ENCODE results near the gene SAMD8.
"Not testable (repeated sequence)": the region's sequence is repeated elsewhere in the genome, so short reads cannot be mapped to it uniquely, and the experiment has no call there.

Gene SAMD8

DNA sequence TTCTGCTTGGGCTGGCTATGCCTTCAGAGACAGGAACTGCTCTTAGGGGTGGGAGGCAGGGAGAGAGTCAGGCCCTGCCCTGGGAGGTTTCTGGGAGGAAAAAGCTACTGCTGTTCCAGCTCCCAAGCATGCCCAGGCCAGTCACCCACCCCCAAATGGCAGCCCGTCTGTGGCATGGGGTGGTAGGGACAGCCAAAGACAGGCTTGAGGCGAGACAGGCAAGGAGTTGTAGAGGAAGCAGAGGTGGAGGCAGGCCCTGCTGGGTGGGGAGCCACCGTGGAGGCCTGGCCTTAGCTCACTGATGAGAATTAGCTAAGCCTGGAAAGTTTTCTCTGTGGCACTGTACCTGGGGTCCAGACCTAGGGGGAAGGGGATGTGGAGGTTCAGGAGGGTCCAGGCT lies 6.6 kb upstream of the SAMD8 start:
- no peak overlapping the region for H2AFZ ChIP-seq (ENCODE audit: low read depth, low read length)
- no peak for DNase-seq

DNA sequence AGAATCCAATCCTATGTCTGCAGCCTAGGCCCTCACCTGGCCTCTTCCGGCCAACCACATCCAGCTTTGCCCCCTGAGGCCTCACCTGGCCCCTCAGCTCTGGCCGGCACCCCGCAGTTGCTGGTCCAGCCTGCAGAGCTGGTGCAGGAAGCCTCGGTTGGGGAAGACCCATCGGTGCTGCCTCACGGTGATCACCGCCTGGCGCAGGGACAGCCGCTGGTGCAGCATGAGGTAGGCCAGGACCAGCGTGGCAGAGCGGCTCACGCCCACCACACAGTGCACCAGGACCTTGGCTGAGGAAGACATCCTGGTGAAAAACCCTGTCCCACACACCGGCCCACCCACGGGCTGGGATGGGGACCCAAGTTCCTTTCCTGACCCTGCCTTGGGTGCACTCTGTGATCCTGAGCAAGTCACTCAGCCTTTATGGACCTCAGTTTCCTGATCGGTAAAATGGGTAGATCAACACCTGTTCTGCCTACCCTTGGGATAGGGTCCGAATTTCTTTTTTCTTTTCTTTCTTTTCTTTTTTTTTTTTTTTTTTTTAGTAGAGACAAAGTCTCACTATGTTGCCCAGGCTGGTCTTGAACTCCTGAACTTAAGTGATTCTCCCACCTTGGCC lies 5.8 kb upstream of the SAMD8 start:
- Histone ChIP-seq H3K9me3 (ENCODE audit: control insufficient read depth, low read length) (no peaks in the 10 kb centered on the region), H3K14ac (ENCODE audit: low read length in 2 of 2) (no peak overlapping the region), H4K8ac (ENCODE audit: low read length) (no peak overlapping the region), H3K36me3 (ENCODE audit: control insufficient read depth in 1 of 2, insufficient read depth in 2 of 2, low read depth in 1 of 2, low read length in 2 of 2) (no peaks in the 10 kb centered on the region), H2BK5ac (ENCODE audit: low read depth, low read length, poor library complexity, severe bottlenecking) (no peak overlapping the region), H4K91ac (ENCODE audit: low read length) (peak overlapping the region; percentile 16), H3K79me1 (replicated peaks; ENCODE audit: low read length, poor library complexity, severe bottlenecking) (no peaks in the 10 kb centered on the region), H2AFZ (ENCODE audit: low read depth, low read length) (no peak overlapping the region), H2BK120ac (ENCODE audit: low read depth, low read length) (no peak overlapping the region), H3K4me2 (ENCODE audit: low read length, poor library complexity, severe bottlenecking) (no peak overlapping the region), H3K18ac (ENCODE audit: low read depth in 1 of 2, low read length in 2 of 2) (no peak overlapping the region), H3K4ac (ENCODE audit: low read depth in 1 of 2, low read length in 2 of 2) (no peak overlapping the region), H3K9ac (ENCODE audit: low read length) (no peak overlapping the region), H2BK12ac (ENCODE audit: low read length in 2 of 2) (no peak overlapping the region), H3K27me3 (ENCODE audit: control insufficient read depth in 1 of 2, insufficient read depth in 1 of 2, low read length in 2 of 2) (peaks cover 0 to 4% of the 10 kb centered on the region in 2 experiments), H3K27ac (ENCODE audit: low read length, poor library complexity, severe bottlenecking) (no peak overlapping the region), H2BK15ac (ENCODE audit: low read depth, poor library complexity, severe bottlenecking) (no peak overlapping the region), H3K23ac (ENCODE audit: low read length in 2 of 2) (no peak overlapping the region), H3K4me1 (ENCODE audit: control insufficient read depth, insufficient read depth, low read depth, low read length) (peaks cover 4% of the 10 kb centered on the region), H3K4me3 (ENCODE audit: insufficient read depth in 1 of 2, low read depth in 1 of 2, low read length in 2 of 2) (no peak overlapping the region), H2AK5ac (ENCODE audit: low read length, severe bottlenecking) (no peak overlapping the region)
- DNase-seq = no peak
- WGBS = 94% methylated on average over 14 of the region's 16 CpGs

More for the DNA sequence above, 6.6 kb upstream of the SAMD8 start:
- H3K9ac ChIP-seq (ENCODE audit: low read length) = no peak overlapping the region
- H3K4me3 ChIP-seq (ENCODE audit: insufficient read depth in 1 of 2, low read depth in 1 of 2, low read length in 2 of 2) = no peak overlapping the region
- H3K18ac ChIP-seq (ENCODE audit: low read depth in 1 of 2, low read length in 2 of 2) = peak overlapping the region; percentile 1 to 63
- H3K9me3 ChIP-seq (ENCODE audit: control insufficient read depth, low read length) = no peaks in the 10 kb centered on the region
- peaks cover 8% of the 10 kb centered on the region for H3K4me1 ChIP-seq (ENCODE audit: control insufficient read depth, insufficient read depth, low read depth, low read length)
- H2BK12ac ChIP-seq (ENCODE audit: low read length in 2 of 2) = no peak overlapping the region
- no peaks in the 10 kb centered on the region for H3K79me1 ChIP-seq (replicated peaks; ENCODE audit: low read length, poor library complexity, severe bottlenecking)
- H2AK5ac ChIP-seq (ENCODE audit: low read length, severe bottlenecking) = no peak overlapping the region
- H3K36me3 ChIP-seq (ENCODE audit: control insufficient read depth in 1 of 2, insufficient read depth in 2 of 2, low read depth in 1 of 2, low read length in 2 of 2) = no peaks in the 10 kb centered on the region
- no peak overlapping the region for H3K14ac ChIP-seq (ENCODE audit: low read length in 2 of 2)
- H3K4me2 ChIP-seq (ENCODE audit: low read length, poor library complexity, severe bottlenecking) = no peak overlapping the region
- peaks cover 0 to 10% of the 10 kb centered on the region in 2 experiments for H3K27me3 ChIP-seq (ENCODE audit: control insufficient read depth in 1 of 2, insufficient read depth in 1 of 2, low read length in 2 of 2)
- H4K91ac ChIP-seq (ENCODE audit: low read length) = no peak overlapping the region
- no peak overlapping the region for H3K4ac ChIP-seq (ENCODE audit: low read depth in 1 of 2, low read length in 2 of 2)
- no peak overlapping the region for H3K23ac ChIP-seq (ENCODE audit: low read length in 2 of 2)
- no peak overlapping the region for H2BK5ac ChIP-seq (ENCODE audit: low read depth, low read length, poor library complexity, severe bottlenecking)
- H2BK15ac ChIP-seq (ENCODE audit: low read depth, poor library complexity, severe bottlenecking) = no peak overlapping the region
- H2BK120ac ChIP-seq (ENCODE audit: low read depth, low read length) = no peak overlapping the region
- WGBS = 92% methylated on average over 3 of the region's 3 CpGs
- H4K8ac ChIP-seq (ENCODE audit: low read length) = peak overlapping the region; percentile 76
- H3K27ac ChIP-seq (ENCODE audit: low read length, poor library complexity, severe bottlenecking) = no peak overlapping the region

DNA sequence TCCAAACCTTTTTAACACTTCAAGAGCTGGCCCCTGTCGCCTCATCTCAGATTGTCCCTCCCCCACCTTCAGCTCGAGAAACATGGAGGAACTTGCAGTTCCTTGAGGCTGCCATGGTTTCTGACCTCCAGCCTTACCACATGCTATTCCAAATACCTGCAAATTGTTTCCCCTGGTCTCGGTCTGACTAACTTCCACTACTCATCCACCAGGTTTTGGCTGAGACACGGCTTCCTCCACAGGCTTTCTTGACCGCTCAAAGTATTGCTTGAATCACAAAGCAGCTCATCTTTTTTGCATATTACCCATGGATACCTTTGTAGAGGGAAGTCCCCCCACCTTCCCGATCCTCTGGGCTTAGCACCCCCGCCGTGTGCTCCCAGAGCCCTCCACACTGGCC lies 5.2 kb upstream of the SAMD8 start:
- Histone ChIP-seq H2AK5ac (ENCODE audit: low read length, severe bottlenecking) (no peak overlapping the region), H3K79me1 (replicated peaks; ENCODE audit: low read length, poor library complexity, severe bottlenecking) (no peaks in the 10 kb centered on the region), H3K4me1 (ENCODE audit: control insufficient read depth, insufficient read depth, low read depth, low read length) (peaks cover 3% of the 10 kb centered on the region), H2AFZ (ENCODE audit: low read depth, low read length) (no peak overlapping the region), H4K8ac (ENCODE audit: low read length) (no peak overlapping the region), H3K27me3 (ENCODE audit: control insufficient read depth in 1 of 2, insufficient read depth in 1 of 2, low read length in 2 of 2) (no peaks in the 10 kb centered on the region), H2BK15ac (ENCODE audit: low read depth, poor library complexity, severe bottlenecking) (no peak overlapping the region), H3K23ac (ENCODE audit: low read length in 2 of 2) (no peak overlapping the region), H2BK12ac (ENCODE audit: low read length in 2 of 2) (no peak overlapping the region), H3K4me2 (ENCODE audit: low read length, poor library complexity, severe bottlenecking) (no peak overlapping the region), H2BK120ac (ENCODE audit: low read depth, low read length) (no peak overlapping the region), H4K91ac (ENCODE audit: low read length) (no peak overlapping the region), H3K18ac (ENCODE audit: low read depth in 1 of 2, low read length in 2 of 2) (no peak overlapping the region), H3K9me3 (ENCODE audit: control insufficient read depth, low read length) (no peaks in the 10 kb centered on the region), H2BK5ac (ENCODE audit: low read depth, low read length, poor library complexity, severe bottlenecking) (no peak overlapping the region), H3K36me3 (ENCODE audit: control insufficient read depth in 1 of 2, insufficient read depth in 2 of 2, low read depth in 1 of 2, low read length in 2 of 2) (no peaks in the 10 kb centered on the region), H3K9ac (ENCODE audit: low read length) (no peak overlapping the region), H3K14ac (ENCODE audit: low read length in 2 of 2) (no peak overlapping the region), H3K4me3 (ENCODE audit: insufficient read depth in 1 of 2, low read depth in 1 of 2, low read length in 2 of 2) (no peak overlapping the region), H3K4ac (ENCODE audit: low read depth in 1 of 2, low read length in 2 of 2) (no peak overlapping the region), H3K27ac (ENCODE audit: low read length, poor library complexity, severe bottlenecking) (no peak overlapping the region)
- DNase-seq = no peak
- WGBS = 53% methylated on average over 8 of the region's 8 CpGs

DNA sequence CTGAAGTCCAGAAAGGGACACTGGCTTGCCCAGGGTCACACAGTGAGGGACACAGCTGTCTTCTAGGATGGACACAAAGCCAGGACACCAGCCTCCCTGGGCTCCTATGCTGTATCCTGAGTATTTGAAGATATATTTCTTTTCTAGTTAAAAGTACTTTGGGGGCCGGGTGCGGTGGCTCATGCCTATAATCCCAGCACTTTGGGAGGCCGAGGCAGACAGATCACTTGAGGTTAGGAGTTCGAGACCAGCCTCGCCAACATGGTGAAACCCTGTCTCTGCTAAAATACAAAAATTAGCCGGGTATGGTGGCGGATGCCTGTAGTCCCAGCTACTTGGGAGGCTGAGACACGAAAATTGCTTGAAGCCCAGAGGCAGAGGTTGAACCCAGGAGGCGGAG lies 4.6 kb upstream of the SAMD8 start:
- not testable (repeated sequence) for H3K27me3 ChIP-seq (ENCODE audit: control insufficient read depth in 1 of 2, insufficient read depth in 1 of 2, low read length in 2 of 2); H2BK12ac ChIP-seq (ENCODE audit: low read length in 2 of 2)

More for the DNA sequence above, 4.6 kb upstream of the SAMD8 start:
- not testable (repeated sequence) for H2BK15ac ChIP-seq (ENCODE audit: low read depth, poor library complexity, severe bottlenecking); H3K27ac ChIP-seq (ENCODE audit: low read length, poor library complexity, severe bottlenecking); H2AK5ac ChIP-seq (ENCODE audit: low read length, severe bottlenecking); H3K36me3 ChIP-seq (ENCODE audit: control insufficient read depth in 1 of 2, insufficient read depth in 2 of 2, low read depth in 1 of 2, low read length in 2 of 2); H3K9me3 ChIP-seq (ENCODE audit: control insufficient read depth, low read length); H3K4me3 ChIP-seq (ENCODE audit: insufficient read depth in 1 of 2, low read depth in 1 of 2, low read length in 2 of 2); H2BK120ac ChIP-seq (ENCODE audit: low read depth, low read length); DNase-seq; H3K23ac ChIP-seq (ENCODE audit: low read length in 2 of 2); H3K4ac ChIP-seq (ENCODE audit: low read depth in 1 of 2, low read length in 2 of 2); H2AFZ ChIP-seq (ENCODE audit: low read depth, low read length); H3K4me1 ChIP-seq (ENCODE audit: control insufficient read depth, insufficient read depth, low read depth, low read length); H3K4me2 ChIP-seq (ENCODE audit: low read length, poor library complexity, severe bottlenecking); H3K14ac ChIP-seq (ENCODE audit: low read length in 2 of 2); H4K8ac ChIP-seq (ENCODE audit: low read length); H3K9ac ChIP-seq (ENCODE audit: low read length); H3K18ac ChIP-seq (ENCODE audit: low read depth in 1 of 2, low read length in 2 of 2); H3K79me1 ChIP-seq (replicated peaks; ENCODE audit: low read length, poor library complexity, severe bottlenecking); H2BK5ac ChIP-seq (ENCODE audit: low read depth, low read length, poor library complexity, severe bottlenecking); H4K91ac ChIP-seq (ENCODE audit: low read length)
- WGBS = 96% methylated on average over 9 of the region's 9 CpGs

Measured in mesenchymal stem cell (in vitro differentiated cells and primary cell).